MCF 10A (cell line): ENCODE measurements around the gene KRABD2.
A peak's percentile ranks its signal among the peaks of the same experiment; 100 is the strongest.

Source experiments
- BruUV-seq: library from RNA; stranded (reverse); fragments of 400-500 nt; replicated peaks from 2 replicates; lab custom pipeline; 2021; lab: Mats Ljungman, UMichigan
- CTCF ChIA-PET: fragments of 300-600 bp; sonication (Branson Sonifier 250); formaldehyde crosslinking; extraction: SDS; loops from one replicate; lab custom pipeline; 2021; ENCODE audit warnings: antibody characterized with exemption, inconsistent platforms; lab: Yijun Ruan, JAX
- POLR2A ChIA-PET: fragments of 300-600, 350-650 bp; sonication (Branson Sonifier 250); formaldehyde crosslinking; extraction: SDS; loops from one replicate; lab custom pipeline; 2020; ENCODE audit warnings: antibody characterized with exemption, inconsistent platforms; lab: Yijun Ruan, JAX
- DNase-seq: peaks from one replicate; pipeline ENCODE4 v3.0.0-alpha.2; 2018; ENCODE audit not compliant: unreplicated experiment
- H3K27ac Mint-ChIP-seq: one replicate; pipeline ENCODE4 v1.8.0; 2022; ENCODE audit warnings: mild to moderate bottlenecking, low read depth, mixed read lengths; ENCODE audit not compliant: unreplicated experiment
- H3K27me3 Mint-ChIP-seq: one replicate; pipeline ENCODE4 v1.8.0; 2022; ENCODE audit warnings: mixed read lengths; ENCODE audit not compliant: insufficient read depth, unreplicated experiment
- H3K36me3 Mint-ChIP-seq: one replicate; pipeline ENCODE4 v1.8.0; 2022; ENCODE audit warnings: mild to moderate bottlenecking, moderate library complexity, mixed read lengths; ENCODE audit not compliant: insufficient read depth, unreplicated experiment
- H3K4me1 Mint-ChIP-seq: one replicate; pipeline ENCODE4 v1.8.0; 2022; ENCODE audit warnings: mixed read lengths; ENCODE audit not compliant: insufficient read depth, unreplicated experiment
- H3K4me3 Mint-ChIP-seq: one replicate; pipeline ENCODE4 v1.8.0; 2022; ENCODE audit warnings: mild to moderate bottlenecking, moderate library complexity, mixed read lengths; ENCODE audit not compliant: unreplicated experiment
- H3K9me3 Mint-ChIP-seq: one replicate; pipeline ENCODE4 v1.8.0; 2022; ENCODE audit warnings: mixed read lengths; ENCODE audit not compliant: unreplicated experiment
- intact Hi-C: fragments of 100-400 bp; cut with micrococcal nuclease; formaldehyde crosslinking; loops from 2 replicates; pipeline ENCODE4 v1.14.1; 2022
- TF ChIP-seq, protein P1 (sequence below): fragments of 200-600 bp; IDR thresholded peaks from one replicate; pipeline ENCODE4 v1.8.0; 2022; ENCODE audit warnings: antibody characterized with exemption, mild to moderate bottlenecking; ENCODE audit not compliant: unreplicated experiment

Gene KRABD2

DNA sequence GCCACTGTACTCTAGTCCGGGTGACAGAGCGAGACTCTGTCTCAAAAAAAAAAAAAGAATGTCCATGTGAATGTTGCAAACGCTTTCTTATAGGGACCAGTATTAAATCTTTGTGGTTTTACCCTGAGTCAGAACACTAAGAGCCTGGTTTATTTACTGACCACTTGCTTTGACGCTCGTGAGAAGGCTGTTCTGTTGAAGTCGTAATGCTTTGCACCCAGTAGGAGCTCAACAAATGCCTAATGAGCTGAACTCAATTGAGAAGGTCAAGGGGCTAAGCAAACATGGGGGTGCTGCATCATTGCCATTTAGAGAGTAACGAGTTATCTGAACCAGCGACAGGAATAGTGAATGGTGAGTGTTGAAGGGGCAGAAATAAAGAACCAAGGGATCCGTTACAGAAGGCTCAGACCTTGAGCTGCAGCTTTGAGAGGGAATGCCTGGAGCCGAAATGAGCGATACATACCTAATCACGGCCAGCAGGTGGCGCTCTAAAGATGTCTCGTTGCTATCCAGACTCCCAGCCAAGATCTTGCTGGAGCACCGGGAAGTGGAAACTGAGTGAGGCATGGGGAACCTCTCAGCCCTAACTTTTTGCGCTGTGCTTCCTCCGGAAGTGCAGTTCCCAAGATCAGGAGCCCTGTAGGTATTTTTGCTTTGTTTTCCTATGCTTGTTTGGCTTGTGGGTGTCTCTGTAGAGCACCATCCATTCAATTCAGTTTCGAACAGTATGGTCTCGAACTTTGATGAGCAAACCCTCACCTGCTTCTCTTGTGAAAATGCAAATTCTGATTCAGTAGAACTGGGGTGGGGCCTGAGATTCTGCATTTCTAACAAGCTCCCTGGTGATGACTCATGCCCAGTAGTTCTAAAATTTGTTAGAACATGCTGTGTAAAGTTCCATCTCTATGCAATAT is 33.7 kb upstream of the KRABD2 start:
- Mint-ChIP-seq H3K27me3 (no peaks in the 10 kb centered on the region), H3K27ac (no peak overlapping the region), H3K9me3 (no peaks in the 10 kb centered on the region), H3K4me1 (peaks cover 14% of the 10 kb centered on the region), H3K4me3 (peak overlapping the region; percentile 60), H3K36me3 (no peaks in the 10 kb centered on the region)
- DNase-seq = peak; percentile 93
- POLR2A ChIA-PET = interaction anchor here (0.7 to 5.1 kb wide), 11 partner anchors 11 to 544 kb away, joined by 3 to 54 read pairs (median 5); partner anchors contain the start of gene NDEL1
- BruUV-seq = no TSS peak
- intact Hi-C loops = loop anchor here (1.0 kb wide), 3 partner anchors 26 to 375 kb away; no protein-coding TSS in a partner anchor
- TF ChIP-seq, protein P1, sequence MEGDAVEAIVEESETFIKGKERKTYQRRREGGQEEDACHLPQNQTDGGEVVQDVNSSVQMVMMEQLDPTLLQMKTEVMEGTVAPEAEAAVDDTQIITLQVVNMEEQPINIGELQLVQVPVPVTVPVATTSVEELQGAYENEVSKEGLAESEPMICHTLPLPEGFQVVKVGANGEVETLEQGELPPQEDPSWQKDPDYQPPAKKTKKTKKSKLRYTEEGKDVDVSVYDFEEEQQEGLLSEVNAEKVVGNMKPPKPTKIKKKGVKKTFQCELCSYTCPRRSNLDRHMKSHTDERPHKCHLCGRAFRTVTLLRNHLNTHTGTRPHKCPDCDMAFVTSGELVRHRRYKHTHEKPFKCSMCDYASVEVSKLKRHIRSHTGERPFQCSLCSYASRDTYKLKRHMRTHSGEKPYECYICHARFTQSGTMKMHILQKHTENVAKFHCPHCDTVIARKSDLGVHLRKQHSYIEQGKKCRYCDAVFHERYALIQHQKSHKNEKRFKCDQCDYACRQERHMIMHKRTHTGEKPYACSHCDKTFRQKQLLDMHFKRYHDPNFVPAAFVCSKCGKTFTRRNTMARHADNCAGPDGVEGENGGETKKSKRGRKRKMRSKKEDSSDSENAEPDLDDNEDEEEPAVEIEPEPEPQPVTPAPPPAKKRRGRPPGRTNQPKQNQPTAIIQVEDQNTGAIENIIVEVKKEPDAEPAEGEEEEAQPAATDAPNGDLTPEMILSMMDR = peak; percentile 76
- CTCF ChIA-PET = interaction anchor here (0.6 to 5.0 kb wide), 37 partner anchors 10 to 484 kb away, joined by 3 to 35 read pairs (median 4); partner anchors contain the start of genes CCDC42, KRABD2, MYH10 and NDEL1

DNA sequence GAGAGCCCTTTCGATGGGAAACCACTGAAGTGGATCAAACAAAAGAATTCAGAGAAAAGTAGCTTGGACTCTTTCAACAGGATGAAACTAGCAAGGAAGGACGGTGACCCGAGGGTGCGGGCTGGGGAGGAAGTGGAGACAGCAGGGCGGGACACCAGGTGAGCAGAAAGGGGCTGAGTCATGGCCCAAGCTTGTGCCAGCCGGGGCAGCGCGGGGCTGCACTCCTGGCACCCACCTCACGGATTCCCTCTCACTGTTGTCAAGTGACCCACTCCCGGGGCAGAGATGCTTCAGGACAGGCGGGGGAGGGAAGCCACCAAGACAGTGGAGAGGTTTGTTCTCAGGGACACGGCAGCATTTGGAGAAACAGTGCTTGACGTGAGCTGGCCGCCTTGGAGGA is 31.9 kb upstream of the KRABD2 start:
- peak overlapping the region; percentile 77 for H3K27ac Mint-ChIP-seq
- no peaks in the 10 kb centered on the region for H3K9me3 Mint-ChIP-seq
- peak; percentile 63 for DNase-seq
- intact Hi-C loops = no loop called here
- no peaks in the 10 kb centered on the region for H3K27me3 Mint-ChIP-seq
- peaks cover 14% of the 10 kb centered on the region for H3K4me1 Mint-ChIP-seq
- H3K36me3 Mint-ChIP-seq = no peaks in the 10 kb centered on the region
- TF ChIP-seq, protein P1 = no peak
- CTCF ChIA-PET = interaction anchor here (0.6 to 5.0 kb wide), 10 partner anchors 12 to 1087 kb away, joined by 3 to 35 read pairs (median 3); partner anchors contain the start of gene CCDC42
- peak overlapping the region; percentile 44 for H3K4me3 Mint-ChIP-seq
- BruUV-seq = no TSS peak
- POLR2A ChIA-PET = interaction anchor here (0.5 to 2.4 kb wide), 10 partner anchors 15 to 253 kb away, joined by 3 to 14 read pairs (median 4); partner anchors contain the start of gene NDEL1

DNA sequence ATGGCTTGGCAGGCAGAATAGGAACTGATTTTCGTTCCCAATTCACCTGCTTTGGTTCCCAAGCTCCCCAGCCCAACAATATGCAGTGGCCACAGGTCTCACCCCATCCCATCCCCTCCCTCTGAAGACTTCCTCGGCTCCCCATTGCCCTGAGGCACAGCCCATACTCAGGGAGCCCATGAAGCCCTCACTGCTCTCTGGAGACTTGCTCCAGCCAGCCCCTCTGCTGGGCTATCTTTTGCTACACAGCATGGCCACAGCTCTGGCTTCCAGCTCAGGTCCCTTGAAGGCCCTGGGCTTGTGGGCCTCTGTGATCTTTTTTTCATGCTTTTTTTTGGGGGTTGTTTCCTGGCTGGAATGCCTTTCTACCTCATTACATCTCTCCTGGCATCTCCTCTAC is 29.7 kb upstream of the KRABD2 start:
- ChIA-PET POLR2A (interaction anchor here (0.6 kb wide), 1 partner anchor 23 kb away, joined by 4 read pairs; no protein-coding TSS in a partner anchor), CTCF (interaction anchor here (0.5 kb wide), 1 partner anchor 154 kb away, joined by 4 read pairs; no protein-coding TSS in a partner anchor)
- intact Hi-C loops = no loop called here
- BruUV-seq = no TSS peak
- TF ChIP-seq, protein P1 = no peak
- DNase-seq = no peak
- H3K9me3 Mint-ChIP-seq = peaks cover 2% of the 10 kb centered on the region
- no peak overlapping the region for H3K27ac Mint-ChIP-seq
- no peak overlapping the region for H3K4me3 Mint-ChIP-seq
- H3K27me3 Mint-ChIP-seq = peaks cover 5% of the 10 kb centered on the region
- H3K4me1 Mint-ChIP-seq = peaks cover 7% of the 10 kb centered on the region
- H3K36me3 Mint-ChIP-seq = no peaks in the 10 kb centered on the region
